HEK293 (cell line): ENCODE measurements around the gene CST6.

Source experiments
- CTCF ChIA-PET: fragments of 350-600 bp; formaldehyde crosslinking; extraction: SDS; loops from one replicate; lab custom pipeline; 2021; ENCODE audit warnings: antibody characterized with exemption; lab: Yijun Ruan, JAX
- POLR2A ChIA-PET: fragments of 300-600 bp; formaldehyde crosslinking; extraction: SDS; loops from one replicate; lab custom pipeline; 2020; ENCODE audit warnings: antibody characterized with exemption, inconsistent platforms; lab: Yijun Ruan, JAX
- H3K27ac ChIP-seq: fragments of 200-500 bp; sonication (Bioruptor generic); 2 replicates; pipeline ENCODE4 v1.5.1; 2014; ENCODE audit warnings: low read depth, low read length, control low read depth, inconsistent platforms; ENCODE audit errors: extremely low read depth
- H3K36me3 ChIP-seq, 2 experiments: fragments of 200-500 bp in 1 of 2; sonication (Bioruptor generic) in 1 of 2; 1 replicate in 1 of 2; 2 replicates in 1 of 2; pipeline ENCODE4 v1.5.1; 2014 to 2017; ENCODE audit warnings: inconsistent platforms in 2 of 2, low read length in 2 of 2; ENCODE audit not compliant: control insufficient read depth in 2 of 2, insufficient read depth in 1 of 2
- H3K4me1 ChIP-seq: fragments of 200-500 bp; sonication (Bioruptor generic); 2 replicates; pipeline ENCODE4 v1.5.1; 2014; ENCODE audit warnings: mild to moderate bottlenecking, low read length, inconsistent platforms; ENCODE audit not compliant: control insufficient read depth, insufficient read depth
- H3K4me3 ChIP-seq: 2 replicates; pipeline ENCODE4 v1.5.1; 2011; ENCODE audit warnings: low read depth, mild to moderate bottlenecking, control low read depth, low read length, moderate library complexity
- H3K9me3 ChIP-seq: fragments of 200-500 bp; sonication (Bioruptor generic); 2 replicates; pipeline ENCODE4 v1.5.1; 2014; ENCODE audit warnings: low read depth, low read length, inconsistent platforms; ENCODE audit not compliant: control insufficient read depth, insufficient read depth
- EGR2 ChIP-seq: fragments of 450-650 bp; formaldehyde crosslinking; IDR thresholded peaks from 2 replicates; pipeline ENCODE4 v1.5.1; 2016; ENCODE audit warnings: low read depth, missing biosample characterization, missing genetic modification characterization
- GLIS1 ChIP-seq: fragments of 450-650 bp; formaldehyde crosslinking; IDR thresholded peaks from 2 replicates; pipeline ENCODE4 v1.5.1; 2016; ENCODE audit warnings: missing biosample characterization, missing genetic modification characterization
- IKZF3 ChIP-seq: fragments of 450-650 bp; IDR thresholded peaks from 2 replicates; pipeline ENCODE4 v1.5.0; 2018; ENCODE audit warnings: missing biosample characterization, mild to moderate bottlenecking, missing genetic modification characterization, moderate library complexity
- PRDM1 ChIP-seq: fragments of 450-650 bp; formaldehyde crosslinking; IDR thresholded peaks from 2 replicates; pipeline ENCODE4; 2016; ENCODE audit warnings: missing biosample characterization, missing genetic modification characterization
- SCRT1 ChIP-seq: fragments of 450-650 bp; formaldehyde crosslinking; IDR thresholded peaks from 2 replicates; pipeline ENCODE4 v1.5.1; 2016; ENCODE audit warnings: missing biosample characterization, missing genetic modification characterization, borderline replicate concordance
- SP2 ChIP-seq: fragments of 450-650 bp; formaldehyde crosslinking; IDR thresholded peaks from 2 replicates; pipeline ENCODE4 v1.5.1; 2016; ENCODE audit warnings: missing biosample characterization, missing genetic modification characterization
- YY2 ChIP-seq: fragments of 450-650 bp; formaldehyde crosslinking; IDR thresholded peaks from 2 replicates; pipeline ENCODE4 v1.5.1; 2016; ENCODE audit warnings: missing biosample characterization, missing genetic modification characterization
- ZFP41 ChIP-seq: fragments of 450-650 bp; formaldehyde crosslinking; IDR thresholded peaks from 2 replicates; pipeline ENCODE4 v1.5.1; 2016; ENCODE audit warnings: missing biosample characterization, missing genetic modification characterization, borderline replicate concordance
- ZIC2 ChIP-seq: fragments of 450-650 bp; formaldehyde crosslinking; IDR thresholded peaks from 2 replicates; pipeline ENCODE4 v1.5.1; 2016; ENCODE audit warnings: missing biosample characterization, missing genetic modification characterization
- ZNF132 ChIP-seq: fragments of 450-650 bp; formaldehyde crosslinking; IDR thresholded peaks from 2 replicates; pipeline ENCODE4 v1.5.1; 2017; ENCODE audit warnings: missing biosample characterization, missing genetic modification characterization, borderline replicate concordance
- ZNF184 ChIP-seq: fragments of 450-650 bp; IDR thresholded peaks from 2 replicates; pipeline ENCODE4 v1.5.1; 2018; ENCODE audit warnings: missing biosample characterization, mild to moderate bottlenecking, missing genetic modification characterization
- ZNF529 ChIP-seq: fragments of 450-650 bp; formaldehyde crosslinking; IDR thresholded peaks from 2 replicates; pipeline ENCODE4 v1.5.1; 2017; ENCODE audit warnings: missing genetic modification characterization, missing biosample characterization; ENCODE audit not compliant: insufficient replicate concordance
- ZNF530 ChIP-seq: fragments of 450-650 bp; formaldehyde crosslinking; IDR thresholded peaks from 2 replicates; pipeline ENCODE4 v1.5.1; 2016; ENCODE audit warnings: low read depth, missing biosample characterization, missing genetic modification characterization
- ZNF624 ChIP-seq: fragments of 450-650 bp; formaldehyde crosslinking; IDR thresholded peaks from 2 replicates; pipeline ENCODE4 v1.5.1; 2017; ENCODE audit warnings: missing biosample characterization, missing genetic modification characterization
- ZNF747 ChIP-seq: fragments of 450-650 bp; formaldehyde crosslinking; IDR thresholded peaks from 2 replicates; pipeline ENCODE4 v1.5.1; 2016; ENCODE audit warnings: missing biosample characterization, missing genetic modification characterization
- ZNF785 ChIP-seq: fragments of 450-650 bp; formaldehyde crosslinking; IDR thresholded peaks from 2 replicates; pipeline ENCODE4 v1.5.1; 2016; ENCODE audit warnings: missing biosample characterization, missing genetic modification characterization
- ZSCAN30 ChIP-seq: fragments of 450-650 bp; IDR thresholded peaks from 2 replicates; pipeline ENCODE4 v1.5.1; 2018; ENCODE audit warnings: missing biosample characterization, mild to moderate bottlenecking, missing genetic modification characterization, moderate library complexity
- TF ChIP-seq, protein P1 (sequence below): fragments of 450-650 bp; formaldehyde crosslinking; IDR thresholded peaks from 2 replicates; pipeline ENCODE4; 2016; ENCODE audit warnings: missing biosample characterization, missing genetic modification characterization
- TF ChIP-seq, protein P2 (sequence below): fragments of 450-650 bp; formaldehyde crosslinking; IDR thresholded peaks from 2 replicates; pipeline ENCODE4 v1.5.1; 2016; ENCODE audit warnings: missing biosample characterization, missing genetic modification characterization
- TF ChIP-seq, protein P3 (sequence below): fragments of 450-650 bp; formaldehyde crosslinking; IDR thresholded peaks from 2 replicates; pipeline ENCODE4 v1.5.1; 2016; ENCODE audit warnings: missing biosample characterization, missing genetic modification characterization

The CST6 gene

GRCh38 chr11:65965986-65966762, 45.6 kb upstream of the CST6 start:
- CTCF ChIA-PET, result interaction anchor here (0.6 to 1.1 kb wide), 2 partner anchors 19 to 80 kb away, joined by 3 read pairs; no protein-coding TSS in a partner anchor
- Histone ChIP-seq H3K9me3 (no peaks in the 10 kb centered on the region), H3K4me3 (no peak overlapping the region), H3K4me1 (no peaks in the 10 kb centered on the region), H3K36me3 (peaks cover 0 to 69% of the 10 kb centered on the region in 2 experiments; a peak in 2 of 3 replicates), H3K27ac (no peak overlapping the region)
- POLR2A ChIA-PET, result no interaction called here
- TF ChIP-seq ZNF747 (tag by site-specific recombination), result no peak
- TF ChIP-seq ZNF132 (tag by site-specific recombination), result no peak
- no peak for TF ChIP-seq YY2 (tag by site-specific recombination)
- no peak for TF ChIP-seq ZNF529
- TF ChIP-seq ZNF785, result no peak
- no peak for TF ChIP-seq ZIC2 (tag by site-specific recombination)
- TF ChIP-seq, protein P1, sequence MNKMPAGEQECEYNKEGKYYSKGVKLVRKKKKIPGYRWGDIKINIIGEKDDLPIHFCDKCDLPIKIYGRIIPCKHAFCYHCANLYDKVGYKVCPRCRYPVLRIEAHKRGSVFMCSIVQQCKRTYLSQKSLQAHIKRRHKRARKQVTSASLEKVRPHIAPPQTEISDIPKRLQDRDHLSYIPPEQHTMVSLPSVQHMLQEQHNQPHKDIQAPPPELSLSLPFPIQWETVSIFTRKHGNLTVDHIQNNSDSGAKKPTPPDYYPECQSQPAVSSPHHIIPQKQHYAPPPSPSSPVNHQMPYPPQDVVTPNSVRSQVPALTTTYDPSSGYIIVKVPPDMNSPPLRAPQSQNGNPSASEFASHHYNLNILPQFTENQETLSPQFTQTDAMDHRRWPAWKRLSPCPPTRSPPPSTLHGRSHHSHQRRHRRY (tag by site-specific recombination), result no peak
- TF ChIP-seq ZFP41 (tag by site-specific recombination), result no peak
- TF ChIP-seq, protein P2, sequence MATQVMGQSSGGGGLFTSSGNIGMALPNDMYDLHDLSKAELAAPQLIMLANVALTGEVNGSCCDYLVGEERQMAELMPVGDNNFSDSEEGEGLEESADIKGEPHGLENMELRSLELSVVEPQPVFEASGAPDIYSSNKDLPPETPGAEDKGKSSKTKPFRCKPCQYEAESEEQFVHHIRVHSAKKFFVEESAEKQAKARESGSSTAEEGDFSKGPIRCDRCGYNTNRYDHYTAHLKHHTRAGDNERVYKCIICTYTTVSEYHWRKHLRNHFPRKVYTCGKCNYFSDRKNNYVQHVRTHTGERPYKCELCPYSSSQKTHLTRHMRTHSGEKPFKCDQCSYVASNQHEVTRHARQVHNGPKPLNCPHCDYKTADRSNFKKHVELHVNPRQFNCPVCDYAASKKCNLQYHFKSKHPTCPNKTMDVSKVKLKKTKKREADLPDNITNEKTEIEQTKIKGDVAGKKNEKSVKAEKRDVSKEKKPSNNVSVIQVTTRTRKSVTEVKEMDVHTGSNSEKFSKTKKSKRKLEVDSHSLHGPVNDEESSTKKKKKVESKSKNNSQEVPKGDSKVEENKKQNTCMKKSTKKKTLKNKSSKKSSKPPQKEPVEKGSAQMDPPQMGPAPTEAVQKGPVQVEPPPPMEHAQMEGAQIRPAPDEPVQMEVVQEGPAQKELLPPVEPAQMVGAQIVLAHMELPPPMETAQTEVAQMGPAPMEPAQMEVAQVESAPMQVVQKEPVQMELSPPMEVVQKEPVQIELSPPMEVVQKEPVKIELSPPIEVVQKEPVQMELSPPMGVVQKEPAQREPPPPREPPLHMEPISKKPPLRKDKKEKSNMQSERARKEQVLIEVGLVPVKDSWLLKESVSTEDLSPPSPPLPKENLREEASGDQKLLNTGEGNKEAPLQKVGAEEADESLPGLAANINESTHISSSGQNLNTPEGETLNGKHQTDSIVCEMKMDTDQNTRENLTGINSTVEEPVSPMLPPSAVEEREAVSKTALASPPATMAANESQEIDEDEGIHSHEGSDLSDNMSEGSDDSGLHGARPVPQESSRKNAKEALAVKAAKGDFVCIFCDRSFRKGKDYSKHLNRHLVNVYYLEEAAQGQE (tag by site-specific recombination), result no peak
- TF ChIP-seq ZNF184 (tag by site-specific recombination), result no peak
- TF ChIP-seq, protein P3, sequence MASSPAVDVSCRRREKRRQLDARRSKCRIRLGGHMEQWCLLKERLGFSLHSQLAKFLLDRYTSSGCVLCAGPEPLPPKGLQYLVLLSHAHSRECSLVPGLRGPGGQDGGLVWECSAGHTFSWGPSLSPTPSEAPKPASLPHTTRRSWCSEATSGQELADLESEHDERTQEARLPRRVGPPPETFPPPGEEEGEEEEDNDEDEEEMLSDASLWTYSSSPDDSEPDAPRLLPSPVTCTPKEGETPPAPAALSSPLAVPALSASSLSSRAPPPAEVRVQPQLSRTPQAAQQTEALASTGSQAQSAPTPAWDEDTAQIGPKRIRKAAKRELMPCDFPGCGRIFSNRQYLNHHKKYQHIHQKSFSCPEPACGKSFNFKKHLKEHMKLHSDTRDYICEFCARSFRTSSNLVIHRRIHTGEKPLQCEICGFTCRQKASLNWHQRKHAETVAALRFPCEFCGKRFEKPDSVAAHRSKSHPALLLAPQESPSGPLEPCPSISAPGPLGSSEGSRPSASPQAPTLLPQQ (tag by site-specific recombination), result no peak
- TF ChIP-seq ZNF530 (tag by site-specific recombination), result no peak
- no peak for TF ChIP-seq IKZF3 (tag by site-specific recombination)
- TF ChIP-seq SP2, result no peak
- TF ChIP-seq ZSCAN30, result no peak
- TF ChIP-seq GLIS1 (tag by site-specific recombination), result no peak
- no peak for TF ChIP-seq SCRT1 (tag by site-specific recombination)
- no peak for TF ChIP-seq EGR2 (tag by site-specific recombination)
- TF ChIP-seq PRDM1 (tag by site-specific recombination), result no peak
- no peak for TF ChIP-seq ZNF624 (tag by site-specific recombination)
